Mammary epithelial cell (primary cell): ENCODE results near the gene FBLN5.

Source experiments
- EZH2 ChIP-seq: IDR thresholded peaks from 2 replicates; pipeline ENCODE4 v1.6.1; 2012; ENCODE audit warnings: low read length, inconsistent platforms, borderline replicate concordance
- TF ChIP-seq, protein P1 (sequence below), 2 donors: IDR thresholded peaks in 1 of 2; conservative IDR thresholded peaks in 1 of 2; 2 replicates each; pipeline ENCODE4 v1.5.1; 2011 to 2012; ENCODE audit warnings: inconsistent platforms in 2 of 2, low read length in 2 of 2, mild to moderate bottlenecking in 2 of 2, control low read depth in 1 of 2, low read depth in 1 of 2; ENCODE audit not compliant: insufficient read depth in 1 of 2; ENCODE audit errors: extremely low read depth in 1 of 2

DNA sequence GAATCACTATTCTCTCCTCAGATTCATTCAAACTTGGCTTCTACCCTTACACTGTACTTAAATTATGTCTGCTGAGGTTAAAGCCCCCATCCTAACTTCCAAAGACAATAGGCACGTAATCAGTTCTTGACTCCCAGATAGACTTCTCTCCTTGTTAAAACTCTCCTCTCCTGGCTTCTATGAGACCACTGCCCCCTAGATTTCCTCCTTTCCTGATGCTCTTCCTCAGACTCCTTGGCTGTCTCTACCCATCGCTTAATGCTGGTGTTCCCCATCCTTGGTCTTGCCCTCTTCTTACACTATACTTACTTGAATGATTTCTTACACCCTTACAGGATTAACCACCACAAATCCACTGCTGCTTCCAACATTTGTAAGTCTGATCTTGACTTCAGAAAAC lies 112.9 kb downstream of the FBLN5 start:
- TF ChIP-seq, protein P1, sequence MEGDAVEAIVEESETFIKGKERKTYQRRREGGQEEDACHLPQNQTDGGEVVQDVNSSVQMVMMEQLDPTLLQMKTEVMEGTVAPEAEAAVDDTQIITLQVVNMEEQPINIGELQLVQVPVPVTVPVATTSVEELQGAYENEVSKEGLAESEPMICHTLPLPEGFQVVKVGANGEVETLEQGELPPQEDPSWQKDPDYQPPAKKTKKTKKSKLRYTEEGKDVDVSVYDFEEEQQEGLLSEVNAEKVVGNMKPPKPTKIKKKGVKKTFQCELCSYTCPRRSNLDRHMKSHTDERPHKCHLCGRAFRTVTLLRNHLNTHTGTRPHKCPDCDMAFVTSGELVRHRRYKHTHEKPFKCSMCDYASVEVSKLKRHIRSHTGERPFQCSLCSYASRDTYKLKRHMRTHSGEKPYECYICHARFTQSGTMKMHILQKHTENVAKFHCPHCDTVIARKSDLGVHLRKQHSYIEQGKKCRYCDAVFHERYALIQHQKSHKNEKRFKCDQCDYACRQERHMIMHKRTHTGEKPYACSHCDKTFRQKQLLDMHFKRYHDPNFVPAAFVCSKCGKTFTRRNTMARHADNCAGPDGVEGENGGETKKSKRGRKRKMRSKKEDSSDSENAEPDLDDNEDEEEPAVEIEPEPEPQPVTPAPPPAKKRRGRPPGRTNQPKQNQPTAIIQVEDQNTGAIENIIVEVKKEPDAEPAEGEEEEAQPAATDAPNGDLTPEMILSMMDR (conservative IDR thresholded peaks at IDR 0.05 in 1 of 2, IDR thresholded peaks at IDR 0.05 in 1 of 2; ENCODE audit: extremely low read depth in 1 of 2, insufficient read depth in 1 of 2, low read depth in 1 of 2, low read length in 2 of 2): no peak
- no peak for TF ChIP-seq EZH2
